Measurements from ENCODE around the gene GRIN1.

GRIN1 gene

DNA sequence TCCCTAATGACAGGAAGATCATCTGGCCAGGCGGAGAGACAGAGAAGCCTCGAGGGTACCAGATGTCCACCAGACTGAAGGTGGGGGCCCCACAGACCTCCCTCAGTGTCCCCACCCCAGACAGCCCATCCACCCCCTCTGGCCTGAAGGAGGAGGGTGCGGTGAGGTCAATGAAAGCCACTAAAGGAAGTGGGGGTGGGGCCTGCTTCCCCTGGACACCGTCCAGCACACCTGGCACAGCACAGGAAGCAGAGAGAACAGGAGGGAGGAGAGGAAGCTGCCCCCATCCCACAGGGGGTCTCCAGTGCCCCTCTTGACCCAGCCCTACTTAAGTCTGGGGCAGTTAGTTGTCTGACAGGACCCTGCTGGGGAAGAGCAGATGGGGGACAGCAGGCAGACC is 19.7 kb downstream of the GRIN1 start:
- no peak for DNase-seq (ENCODE audit: low read depth)
- TF ChIP-seq, protein P1, sequence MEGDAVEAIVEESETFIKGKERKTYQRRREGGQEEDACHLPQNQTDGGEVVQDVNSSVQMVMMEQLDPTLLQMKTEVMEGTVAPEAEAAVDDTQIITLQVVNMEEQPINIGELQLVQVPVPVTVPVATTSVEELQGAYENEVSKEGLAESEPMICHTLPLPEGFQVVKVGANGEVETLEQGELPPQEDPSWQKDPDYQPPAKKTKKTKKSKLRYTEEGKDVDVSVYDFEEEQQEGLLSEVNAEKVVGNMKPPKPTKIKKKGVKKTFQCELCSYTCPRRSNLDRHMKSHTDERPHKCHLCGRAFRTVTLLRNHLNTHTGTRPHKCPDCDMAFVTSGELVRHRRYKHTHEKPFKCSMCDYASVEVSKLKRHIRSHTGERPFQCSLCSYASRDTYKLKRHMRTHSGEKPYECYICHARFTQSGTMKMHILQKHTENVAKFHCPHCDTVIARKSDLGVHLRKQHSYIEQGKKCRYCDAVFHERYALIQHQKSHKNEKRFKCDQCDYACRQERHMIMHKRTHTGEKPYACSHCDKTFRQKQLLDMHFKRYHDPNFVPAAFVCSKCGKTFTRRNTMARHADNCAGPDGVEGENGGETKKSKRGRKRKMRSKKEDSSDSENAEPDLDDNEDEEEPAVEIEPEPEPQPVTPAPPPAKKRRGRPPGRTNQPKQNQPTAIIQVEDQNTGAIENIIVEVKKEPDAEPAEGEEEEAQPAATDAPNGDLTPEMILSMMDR (IDR thresholded peaks at IDR 0.05; ENCODE audit: low read depth, low read length, missing control alignments): no peak
- no peak overlapping the region for H3K4me3 ChIP-seq (ENCODE audit: low read depth, low read length)
- in situ Hi-C loops (cut with HindIII; ENCODE audit: low sequenced_read_pairs): no loop called here

DNA sequence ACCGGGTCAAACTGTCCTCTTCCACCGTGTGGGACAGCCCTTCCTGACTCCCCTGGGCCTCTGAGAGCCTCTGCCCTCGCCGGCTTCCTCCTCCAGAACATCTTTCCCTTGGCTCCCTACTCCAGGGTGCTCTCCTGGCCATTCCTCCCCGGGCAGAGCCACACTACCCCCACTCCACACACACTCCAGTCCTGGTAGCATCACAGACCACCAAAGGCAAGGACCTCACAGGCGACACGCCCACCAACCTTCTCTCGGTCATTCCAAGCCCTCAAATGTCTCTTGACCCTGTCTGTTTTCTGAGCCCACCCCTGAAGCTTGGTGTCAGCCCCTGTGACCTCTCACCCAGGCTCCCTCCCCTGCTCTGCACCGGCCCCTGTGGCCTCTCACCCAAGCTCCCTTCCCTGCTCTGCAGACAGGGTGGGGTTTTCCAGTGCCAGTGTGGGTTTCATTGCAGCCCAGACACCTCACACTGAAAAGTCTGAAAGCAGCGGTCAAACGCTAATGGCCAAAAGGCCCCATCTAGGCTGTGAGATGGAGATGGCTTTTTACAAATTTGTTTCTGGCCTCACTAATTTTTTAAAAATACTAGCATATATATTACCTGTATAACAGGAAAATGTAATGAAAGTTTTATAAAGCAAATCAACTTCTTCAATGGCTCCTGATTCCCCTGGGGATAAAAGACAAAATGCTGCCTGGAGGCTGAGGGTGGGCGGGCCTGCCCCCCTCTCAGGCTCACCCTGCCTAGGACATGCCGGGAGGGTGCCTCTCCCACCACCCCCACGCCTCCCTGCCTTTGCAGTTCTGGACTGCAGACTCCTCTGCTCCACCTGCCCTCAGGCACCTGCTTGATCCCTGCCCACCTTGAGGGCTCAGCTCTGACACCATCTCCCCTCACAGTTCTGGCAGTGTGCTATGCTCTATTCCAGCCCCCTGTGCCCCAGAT is 20.4 kb downstream of the GRIN1 start:
- in situ Hi-C loops (cut with HindIII; ENCODE audit: low sequenced_read_pairs): no loop called here
- H3K4me3 ChIP-seq (ENCODE audit: low read depth, low read length): no peak overlapping the region
- DNase-seq (ENCODE audit: low read depth): no peak
- TF ChIP-seq, protein P1 (IDR thresholded peaks at IDR 0.05; ENCODE audit: low read depth, low read length, missing control alignments): no peak

DNA sequence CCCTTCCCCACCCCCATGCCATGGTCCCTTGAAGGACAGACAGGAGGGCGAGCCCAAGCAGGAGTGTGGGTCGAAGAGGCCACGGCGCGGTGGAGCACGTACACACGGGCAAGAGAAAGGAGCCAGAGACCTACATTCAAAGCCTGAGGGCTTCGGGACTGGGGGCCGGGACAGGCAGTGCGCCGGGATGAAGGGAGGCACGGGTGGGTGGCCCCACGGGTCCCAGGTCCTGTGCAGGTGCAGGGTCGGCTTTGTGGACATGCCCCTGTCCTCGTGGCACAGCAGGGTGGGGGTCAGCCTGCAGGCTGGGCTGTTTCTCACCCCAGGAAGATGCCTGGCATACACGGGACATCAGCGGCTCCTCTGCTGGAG is 21.1 kb downstream of the GRIN1 start:
- in situ Hi-C loops (cut with HindIII; ENCODE audit: low sequenced_read_pairs): no loop called here
- H3K4me3 ChIP-seq (ENCODE audit: low read depth, low read length): no peak overlapping the region
- no peak for DNase-seq (ENCODE audit: low read depth)
- TF ChIP-seq, protein P1 (IDR thresholded peaks at IDR 0.05; ENCODE audit: low read depth, low read length, missing control alignments): no peak

DNA sequence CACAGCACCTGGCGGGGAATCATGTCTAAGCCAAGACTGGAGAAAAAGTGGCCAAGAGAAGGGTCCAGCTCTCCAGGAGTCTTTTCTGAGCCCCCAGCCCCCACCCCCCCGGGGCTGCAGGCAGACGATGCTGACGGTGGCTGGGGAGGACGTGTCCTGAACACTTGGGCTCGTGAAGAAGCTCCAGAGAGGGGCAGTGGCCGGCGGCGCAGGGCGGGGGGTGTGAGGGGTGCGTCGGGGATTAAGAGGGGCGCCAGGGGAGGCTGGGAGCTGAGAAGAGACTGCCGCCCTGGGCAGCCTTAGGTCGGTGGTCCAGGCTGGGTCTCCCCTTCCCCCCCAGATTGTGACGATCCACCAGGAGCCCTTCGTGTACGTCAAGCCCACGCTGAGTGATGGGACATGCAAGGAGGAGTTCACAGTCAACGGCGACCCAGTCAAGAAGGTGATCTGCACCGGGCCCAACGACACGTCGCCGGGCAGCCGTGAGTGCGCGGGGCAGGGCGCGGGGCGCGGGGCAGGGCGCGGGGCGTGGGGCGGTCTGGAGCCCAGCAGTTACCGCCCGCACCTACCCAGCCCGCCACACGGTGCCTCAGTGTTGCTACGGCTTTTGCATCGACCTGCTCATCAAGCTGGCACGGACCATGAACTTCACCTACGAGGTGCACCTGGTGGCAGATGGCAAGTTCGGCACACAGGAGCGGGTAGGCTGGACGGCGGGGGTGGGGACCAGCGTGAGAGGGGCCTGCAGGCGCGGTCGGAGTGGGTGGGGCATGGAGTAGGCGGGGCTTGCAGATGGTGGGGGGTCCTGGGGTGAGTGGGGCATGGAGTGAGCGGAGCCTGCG is 22.0 kb downstream of the GRIN1 start:
- H3K4me3 ChIP-seq (ENCODE audit: low read depth, low read length): no peak overlapping the region
- in situ Hi-C loops (cut with HindIII; ENCODE audit: low sequenced_read_pairs): no loop called here
- DNase-seq (ENCODE audit: low read depth): no peak
- TF ChIP-seq, protein P1 (IDR thresholded peaks at IDR 0.05; ENCODE audit: low read depth, low read length, missing control alignments): no peak

DNA sequence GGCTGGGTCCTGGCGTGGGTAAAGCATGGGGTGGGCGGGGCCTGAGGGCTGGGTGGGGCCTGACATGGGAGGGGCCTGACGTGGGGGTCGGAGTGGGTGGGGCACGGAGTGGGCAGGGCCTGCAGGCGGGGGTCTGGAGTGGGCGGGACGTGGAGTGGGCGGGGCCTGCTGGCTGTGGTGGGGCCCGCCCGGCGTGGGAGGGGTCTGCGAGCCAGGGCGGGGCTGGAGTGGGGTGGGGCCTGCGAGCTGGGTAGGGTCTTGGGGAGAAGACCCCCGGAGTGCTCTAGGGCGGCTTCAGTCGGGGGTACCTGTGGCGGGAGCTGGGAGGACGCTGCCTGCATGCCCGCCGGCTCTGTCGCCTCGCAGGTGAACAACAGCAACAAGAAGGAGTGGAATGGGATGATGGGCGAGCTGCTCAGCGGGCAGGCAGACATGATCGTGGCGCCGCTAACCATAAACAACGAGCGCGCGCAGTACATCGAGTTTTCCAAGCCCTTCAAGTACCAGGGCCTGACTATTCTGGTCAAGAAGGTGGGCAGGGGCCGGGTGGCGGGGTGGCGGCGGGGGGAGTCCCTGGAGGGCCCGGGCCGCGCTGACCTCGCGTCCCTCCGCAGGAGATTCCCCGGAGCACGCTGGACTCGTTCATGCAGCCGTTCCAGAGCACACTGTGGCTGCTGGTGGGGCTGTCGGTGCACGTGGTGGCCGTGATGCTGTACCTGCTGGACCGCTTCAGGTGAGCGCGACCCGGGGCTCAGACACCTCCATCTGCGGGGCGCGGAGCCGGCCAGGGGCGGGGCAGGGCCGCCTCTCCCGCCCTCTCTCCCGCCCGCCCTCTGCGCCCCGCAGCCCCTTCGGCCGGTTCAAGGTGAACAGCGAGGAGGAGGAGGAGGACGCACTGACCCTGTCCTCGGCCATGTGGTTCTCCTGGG is 22.9 kb downstream of the GRIN1 start:
- H3K4me3 ChIP-seq (ENCODE audit: low read depth, low read length): no peak overlapping the region
- TF ChIP-seq, protein P1 (IDR thresholded peaks at IDR 0.05; ENCODE audit: low read depth, low read length, missing control alignments): no peak
- in situ Hi-C loops (cut with HindIII; ENCODE audit: low sequenced_read_pairs): no loop called here
- no peak for DNase-seq (ENCODE audit: low read depth)
